HG03025 (cell line): Measurements from ENCODE around the gene NARF.
"Not testable (repeated sequence)": the region's sequence is repeated elsewhere in the genome, so short reads cannot be mapped to it uniquely, and the experiment has no call there.

Source experiments
- ATAC-seq: cut with Tn5 transposase; IDR thresholded peaks from one replicate; pipeline ENCODE4 v1.9.1; 2021; ENCODE audit warnings: mild to moderate bottlenecking, moderate library complexity; ENCODE audit not compliant: unreplicated experiment, low FRiP score

NARF gene

DNA sequence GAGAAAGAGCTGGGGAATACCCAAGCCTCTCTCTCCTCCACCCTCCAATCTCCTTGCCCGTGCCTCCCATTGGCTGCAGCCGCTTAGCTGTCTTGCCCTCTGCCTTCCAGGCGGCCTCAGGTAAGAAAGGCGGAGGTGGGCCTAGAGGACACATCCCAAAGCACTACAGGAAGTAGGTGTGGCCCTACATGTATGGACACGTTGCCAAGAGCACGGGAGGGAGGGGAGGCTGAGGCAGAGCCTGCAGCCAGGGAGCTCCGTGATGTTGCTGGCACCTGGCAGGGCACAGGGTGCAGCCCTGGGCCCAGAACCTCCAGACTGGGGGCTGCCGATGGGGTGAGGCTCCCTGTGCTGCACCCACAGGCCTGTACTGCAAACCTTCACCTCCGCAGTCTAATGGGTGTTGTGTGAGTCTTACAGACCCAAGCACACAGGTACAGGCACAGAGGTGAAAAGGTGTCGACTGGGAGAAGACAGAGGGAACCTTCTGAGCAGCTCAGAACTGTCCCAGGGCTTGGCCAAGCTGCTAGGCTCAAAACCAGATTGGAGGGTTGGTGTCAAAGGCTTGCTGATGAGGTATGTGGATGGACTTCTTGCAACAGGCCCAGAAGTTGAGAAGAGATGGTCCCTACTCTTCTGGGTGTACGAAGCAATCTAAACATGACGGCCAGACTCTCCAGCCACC lies 37.4 kb downstream of the NARF start:
- ATAC-seq, result no peak

DNA sequence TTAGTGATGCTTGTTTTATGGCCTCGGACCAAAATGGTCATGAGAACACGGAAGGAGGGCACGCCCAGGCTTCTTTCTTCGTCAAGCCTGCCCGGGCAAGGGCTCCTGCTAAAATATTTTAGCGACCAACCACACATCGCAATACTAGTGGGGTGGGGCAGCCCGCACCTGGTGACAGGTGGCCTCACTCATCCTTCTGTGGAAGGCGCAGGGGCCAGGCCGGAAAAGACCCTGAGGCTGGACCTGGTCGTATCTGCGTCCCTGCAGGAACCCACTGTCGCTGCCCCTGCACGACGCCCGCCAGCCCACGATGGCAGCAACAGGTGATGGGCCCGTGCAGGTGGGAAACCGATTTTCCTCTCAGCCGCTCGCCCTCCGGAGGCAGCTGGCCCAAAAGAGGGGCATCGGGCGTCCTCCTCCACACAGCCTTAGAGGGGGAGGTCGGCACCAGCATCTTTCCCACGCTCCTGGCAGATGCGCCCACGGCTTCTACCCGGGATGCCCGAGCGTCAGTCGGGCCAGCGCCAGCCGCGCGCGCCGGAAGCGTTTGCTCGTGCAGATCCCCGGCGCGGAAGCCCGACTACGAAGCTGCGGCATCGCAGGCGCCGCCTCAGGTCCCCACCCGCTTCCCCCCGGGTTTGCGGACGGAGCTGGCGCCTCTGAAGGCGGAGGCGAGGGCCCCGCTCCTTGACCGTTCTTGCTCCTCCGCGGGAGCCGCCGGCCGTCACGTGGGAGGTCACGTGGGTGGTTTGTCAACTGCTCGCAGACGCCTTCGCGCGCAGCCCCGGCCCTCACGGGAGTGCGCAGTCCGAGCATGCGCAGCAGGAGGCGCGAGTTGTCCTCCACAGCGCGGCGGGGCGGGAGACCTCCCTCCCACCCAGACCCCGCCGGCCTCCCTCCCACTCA lies 38.2 kb downstream of the NARF start:
- ATAC-seq, result no peak

- no peak for ATAC-seq
Observed at GRCh38 chr17:82497483-82498405, 39.2 kb downstream of the NARF start.

GRCh38 chr17:82502207-82502606 lies 43.7 kb downstream of the NARF start:
- no peak for ATAC-seq

- ATAC-seq, result no peak
Observed at GRCh38 chr17:82503094-82503727, 44.7 kb downstream of the NARF start.

- ATAC-seq, result no peak
Observed at GRCh38 chr17:82503728-82504308, 45.3 kb downstream of the NARF start.

- ATAC-seq, result no peak
Observed at GRCh38 chr17:82505296-82505695, 46.8 kb downstream of the NARF start.

- ATAC-seq, result peak; percentile 74
Observed at GRCh38 chr17:82506402-82506801, 47.9 kb downstream of the NARF start.

- ATAC-seq, result no peak
Observed at GRCh38 chr17:82507631-82508175, 49.2 kb downstream of the NARF start.

GRCh38 chr17:82511642-82512041 lies 53.1 kb downstream of the NARF start:
- not testable (repeated sequence) for ATAC-seq

GRCh38 chr17:82513864-82514263 lies 55.3 kb downstream of the NARF start:
- ATAC-seq, result not testable (repeated sequence)

DNA sequence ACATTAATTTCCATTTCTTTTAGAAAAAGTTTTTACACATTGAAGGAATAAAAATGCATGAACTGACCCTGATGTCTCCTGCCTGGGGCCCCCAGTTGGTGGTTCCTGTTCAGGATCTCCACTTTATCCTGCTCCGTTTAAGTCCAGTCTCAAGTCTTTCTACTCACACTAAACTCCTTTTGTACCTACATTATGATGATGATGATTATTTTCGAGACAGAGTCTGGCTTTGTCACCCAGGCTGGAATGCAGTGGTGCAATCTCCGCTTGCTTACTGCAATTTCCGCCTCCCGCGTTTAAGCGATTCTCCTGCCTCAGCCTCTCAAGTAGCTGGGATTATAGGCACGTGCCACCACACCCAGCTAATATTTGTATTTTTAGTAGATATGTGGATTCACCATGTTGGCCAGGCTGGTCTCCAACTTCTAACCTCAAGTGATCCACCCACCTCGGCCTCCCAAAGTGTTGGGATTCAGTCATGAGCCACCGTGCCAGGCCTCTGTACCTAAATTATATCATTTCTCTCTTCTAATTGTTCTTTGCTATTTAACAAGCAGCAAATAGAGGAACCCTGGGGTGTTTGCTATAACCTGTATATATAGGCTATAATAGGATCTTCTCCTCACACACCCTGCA lies 58.8 kb downstream of the NARF start:
- ATAC-seq, result no peak

GRCh38 chr17:82518826-82519810 lies 60.6 kb downstream of the NARF start, which contains the start of gene FOXK2:
Gene FOXK2, plus strand, starts transcription at chr17:82519732. Its CDS starts 157 bp downstream, at chr17:82519889.
- peak; percentile 90 for ATAC-seq

GRCh38 chr17:82519971-82520903 lies 61.7 kb downstream of the NARF start:
- peak; percentile 11 for ATAC-seq

- ATAC-seq, result no peak
Observed at GRCh38 chr17:82524540-82524939, 66.0 kb downstream of the NARF start.

DNA sequence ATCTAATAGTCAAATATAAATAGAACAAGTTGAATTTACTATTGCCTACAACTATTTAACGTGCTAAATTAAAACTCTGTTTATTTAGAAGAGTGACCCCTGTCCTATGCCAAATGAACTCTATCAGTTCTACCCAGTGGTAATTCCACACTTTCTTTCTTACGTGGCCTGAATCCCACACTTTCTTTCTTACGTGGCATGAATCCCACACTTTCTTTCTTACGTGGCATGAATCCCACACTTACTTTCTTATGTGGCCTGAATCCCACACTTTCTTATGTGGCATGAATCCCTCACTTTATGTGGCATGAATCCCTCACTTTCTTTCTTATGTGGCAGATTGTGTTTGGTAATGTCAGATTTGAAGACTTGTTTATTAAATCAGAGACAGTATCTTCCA lies 67.2 kb downstream of the NARF start:
- no peak for ATAC-seq

- ATAC-seq, result no peak
Observed at GRCh38 chr17:82527898-82528297, 69.4 kb downstream of the NARF start.
